Heart left ventricle (tissue), 13 donors: ENCODE results near the gene IFNAR1.

Experiments
- CTCF ChIP-seq, 12 donors: fragments of 200-600 bp; sonication (generic) in 4 of 12; IDR thresholded peaks; one replicate each; pipeline versions ENCODE4 v1.5.0 to v1.8.0; 2018 to 2022; ENCODE audit warnings: antibody characterized with exemption in 12 of 12, mild to moderate bottlenecking in 5 of 12
- POLR2A ChIP-seq, 2 donors: fragments of 450-650 bp; IDR thresholded peaks; one replicate each; pipeline ENCODE4 v1.6.1; 2017; ENCODE audit warnings: antibody characterized with exemption in 2 of 2, mild to moderate bottlenecking in 2 of 2, moderate library complexity in 2 of 2
- donor health status: ischemic (EF 13 %, LVEDD 7.1; RV severe dilation, severe dysfunction).
- donor health status: DM: no; HTN: yes; CAD: no.
- donor health status: DM: no; HTN: no; CAD: no.
- donor health status: ischemic (EF 25% LVEDD 6.9; RV normal size, moderate dysfunction).
- donor health status: ischemic (EF 25% LVEDD 5.7; RV mildly dilated, moderate dysfunction).
- donor health status: ischemic (EF 35%, LVEDD 5.7; RV mildly dilated, moderate dysfunction).
- donor health status: nonischemic (EF 11% LVEDD 7.7; RV severe dilation, severe dysfunction).
- donor health status: DM: yes; HTN: yes; CAD: no.
- donor health status: PGD.
- donor health status: ischemic (EF 29% LVEDD 5.4; RV normal size, mild dysfunction).
- donor health status: nonischemic (EF 23%, LVEDD 6.1; RV moderate dilation, normal function).

DNA sequence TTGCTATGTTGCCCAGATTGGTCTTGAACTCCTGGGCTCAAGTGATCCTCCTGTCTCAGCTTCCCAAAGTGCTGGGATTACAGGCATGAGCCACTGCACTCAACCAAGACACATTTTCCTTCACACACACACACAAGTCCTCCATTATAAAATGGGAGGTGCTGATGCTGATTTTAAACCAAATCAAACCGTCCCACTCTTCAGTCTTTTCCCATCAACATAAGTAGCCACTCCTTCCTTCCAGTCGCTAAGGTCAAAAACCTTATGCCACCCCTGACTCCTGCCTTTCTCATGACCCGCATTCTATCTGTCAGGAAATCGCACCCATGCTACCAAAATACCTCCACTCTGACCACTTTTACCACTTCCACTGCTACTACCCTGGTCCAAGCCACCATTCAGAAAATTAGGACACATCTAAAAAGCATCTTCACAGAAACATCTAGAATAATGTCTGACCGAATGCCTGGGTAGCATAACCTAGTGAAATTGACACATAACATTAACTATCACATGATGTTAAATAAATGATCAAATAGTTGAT, 50.4 kb downstream of the IFNAR1 start:
- TF ChIP-seq CTCF (IDR thresholded peaks at IDR 0.05) (no peak), POLR2A (IDR thresholded peaks at IDR 0.05) (no peak)
